ENCODE measurements around the gene PUSL1.

PUSL1 gene

GRCh38 chr1:1325288-1326074 lies 17.1 kb downstream of the PUSL1 start:
- WGBS (ENCODE audit: insufficient coverage), result 47% methylated on average over 15 of the region's 16 CpGs
- H3K36me3 ChIP-seq (ENCODE audit: control insufficient read depth in 4 of 4, insufficient read depth in 4 of 4, low read length in 3 of 4), result peaks cover 0 to 37% (median 19%) of the 10 kb centered on the region in 4 experiments
- CTCF ChIA-PET, result interaction anchor here (0.7 kb wide), 1 partner anchor 273 kb away, joined by 3 read pairs; no protein-coding TSS in a partner anchor

GRCh38 chr1:1326075-1326605 lies 17.7 kb downstream of the PUSL1 start:
- CTCF ChIA-PET, result no interaction called here

More at GRCh38 chr1:1325288-1326074, 17.1 kb downstream of the PUSL1 start:
- no peaks in the 10 kb centered on the region for H3K9me3 ChIP-seq (ENCODE audit: control extremely low read depth in 1 of 5, control insufficient read depth in 4 of 5, insufficient read depth in 2 of 5, low read depth in 1 of 5, low read length in 4 of 5)
- POLR2A ChIA-PET, result interaction anchor here (1.1 kb wide), 1 partner anchor 11 kb away, joined by 3 read pairs; no protein-coding TSS in a partner anchor
- peak overlapping the region; percentile 57 to 92 (median 86) for H3K4me3 ChIP-seq (ENCODE audit: control insufficient read depth in 1 of 7, extremely low read depth in 1 of 7, insufficient read depth in 4 of 7, low read depth in 2 of 7, low read length in 6 of 7)
- DNase-seq, result peak in 2 of 3 donors; percentile 13 to 24
- peaks cover 0 to 29% (median 25%) of the 10 kb centered on the region in 4 experiments for H3K4me1 ChIP-seq (ENCODE audit: control extremely low read depth in 1 of 4, control insufficient read depth in 4 of 4, insufficient read depth in 4 of 4, low read length in 3 of 4)
- H3K27ac ChIP-seq (ENCODE audit: insufficient read depth in 1 of 2, low read depth in 1 of 2, low read length in 2 of 2, poor library complexity in 1 of 2, severe bottlenecking in 2 of 2), result peak overlapping the region; percentile 74 to 91
- no peaks in the 10 kb centered on the region for H3K27me3 ChIP-seq (replicated peaks in 2 of 5; ENCODE audit: control insufficient read depth in 4 of 5, insufficient read depth in 5 of 5, low read length in 4 of 5)

GRCh38 chr1:1327291-1327690 lies 18.9 kb downstream of the PUSL1 start:
- Histone ChIP-seq H3K27ac (ENCODE audit: insufficient read depth in 1 of 2, low read depth in 1 of 2, low read length in 2 of 2, poor library complexity in 1 of 2, severe bottlenecking in 2 of 2) (no peak overlapping the region), H3K27me3 (replicated peaks in 2 of 5; ENCODE audit: control insufficient read depth in 4 of 5, insufficient read depth in 5 of 5, low read length in 4 of 5) (no peaks in the 10 kb centered on the region), H3K36me3 (ENCODE audit: control insufficient read depth in 4 of 4, insufficient read depth in 4 of 4, low read length in 3 of 4) (peaks cover 0 to 22% (median 11%) of the 10 kb centered on the region in 4 experiments), H3K4me3 (ENCODE audit: control insufficient read depth in 1 of 7, extremely low read depth in 1 of 7, insufficient read depth in 4 of 7, low read depth in 2 of 7, low read length in 6 of 7) (no peak overlapping the region), H3K4me1 (ENCODE audit: control extremely low read depth in 1 of 4, control insufficient read depth in 4 of 4, insufficient read depth in 4 of 4, low read length in 3 of 4) (peaks cover 0 to 28% (median 25%) of the 10 kb centered on the region in 4 experiments), H3K9me3 (ENCODE audit: control extremely low read depth in 1 of 5, control insufficient read depth in 4 of 5, insufficient read depth in 2 of 5, low read depth in 1 of 5, low read length in 4 of 5) (no peaks in the 10 kb centered on the region)
- WGBS (ENCODE audit: insufficient coverage), result 95% methylated on average over 39 of the region's 40 CpGs
- ChIA-PET POLR2A (interaction anchor here (0.6 kb wide), 1 partner anchor 9 kb away, joined by 3 read pairs; no protein-coding TSS in a partner anchor), CTCF (no interaction called here)
- DNase-seq, result no peak

More at GRCh38 chr1:1326075-1326605, 17.7 kb downstream of the PUSL1 start:
- Histone ChIP-seq H3K9me3 (ENCODE audit: control extremely low read depth in 1 of 5, control insufficient read depth in 4 of 5, insufficient read depth in 2 of 5, low read depth in 1 of 5, low read length in 4 of 5) (no peaks in the 10 kb centered on the region), H3K27ac (ENCODE audit: insufficient read depth in 1 of 2, low read depth in 1 of 2, low read length in 2 of 2, poor library complexity in 1 of 2, severe bottlenecking in 2 of 2) (peak overlapping the region in 1 of 2 experiments; percentile 91), H3K27me3 (replicated peaks in 2 of 5; ENCODE audit: control insufficient read depth in 4 of 5, insufficient read depth in 5 of 5, low read length in 4 of 5) (no peaks in the 10 kb centered on the region), H3K36me3 (ENCODE audit: control insufficient read depth in 4 of 4, insufficient read depth in 4 of 4, low read length in 3 of 4) (peaks cover 0 to 30% (median 15%) of the 10 kb centered on the region in 4 experiments), H3K4me1 (ENCODE audit: control extremely low read depth in 1 of 4, control insufficient read depth in 4 of 4, insufficient read depth in 4 of 4, low read length in 3 of 4) (peaks cover 0 to 29% (median 25%) of the 10 kb centered on the region in 4 experiments), H3K4me3 (ENCODE audit: control insufficient read depth in 1 of 7, extremely low read depth in 1 of 7, insufficient read depth in 4 of 7, low read depth in 2 of 7, low read length in 6 of 7) (peak overlapping the region in 2 of 7 experiments; percentile 87 to 92)
- no peak for DNase-seq
- POLR2A ChIA-PET, result no interaction called here
- WGBS (ENCODE audit: insufficient coverage), result 82% methylated on average over 4 of the region's 8 CpGs

GRCh38 chr1:1328254-1328653 lies 19.9 kb downstream of the PUSL1 start:
- Histone ChIP-seq H3K4me3 (ENCODE audit: control insufficient read depth in 1 of 7, extremely low read depth in 1 of 7, insufficient read depth in 4 of 7, low read depth in 2 of 7, low read length in 6 of 7) (no peak overlapping the region), H3K27ac (ENCODE audit: insufficient read depth in 1 of 2, low read depth in 1 of 2, low read length in 2 of 2, poor library complexity in 1 of 2, severe bottlenecking in 2 of 2) (no peak overlapping the region), H3K27me3 (replicated peaks in 2 of 5; ENCODE audit: control insufficient read depth in 4 of 5, insufficient read depth in 5 of 5, low read length in 4 of 5) (no peaks in the 10 kb centered on the region), H3K36me3 (ENCODE audit: control insufficient read depth in 4 of 4, insufficient read depth in 4 of 4, low read length in 3 of 4) (peaks cover 0 to 20% (median 11%) of the 10 kb centered on the region in 4 experiments), H3K9me3 (ENCODE audit: control extremely low read depth in 1 of 5, control insufficient read depth in 4 of 5, insufficient read depth in 2 of 5, low read depth in 1 of 5, low read length in 4 of 5) (no peaks in the 10 kb centered on the region), H3K4me1 (ENCODE audit: control extremely low read depth in 1 of 4, control insufficient read depth in 4 of 4, insufficient read depth in 4 of 4, low read length in 3 of 4) (peaks cover 0 to 21% (median 20%) of the 10 kb centered on the region in 4 experiments)
- POLR2A ChIA-PET, result no interaction called here
- CTCF ChIA-PET, result no interaction called here
- DNase-seq, result no peak
- WGBS (ENCODE audit: insufficient coverage), result 99% methylated on average over 11 of the region's 15 CpGs

- no peaks in the 10 kb centered on the region for H3K9me3 ChIP-seq (ENCODE audit: control extremely low read depth in 1 of 5, control insufficient read depth in 4 of 5, insufficient read depth in 2 of 5, low read depth in 1 of 5, low read length in 4 of 5)
- H3K27me3 ChIP-seq (replicated peaks in 2 of 5; ENCODE audit: control insufficient read depth in 4 of 5, insufficient read depth in 5 of 5, low read length in 4 of 5), result no peaks in the 10 kb centered on the region
- 94% methylated on average over 58 of the region's 58 CpGs for WGBS (ENCODE audit: insufficient coverage)
- H3K4me3 ChIP-seq (ENCODE audit: control insufficient read depth in 1 of 7, extremely low read depth in 1 of 7, insufficient read depth in 4 of 7, low read depth in 2 of 7, low read length in 6 of 7), result no peak overlapping the region
- no peak overlapping the region for H3K27ac ChIP-seq (ENCODE audit: insufficient read depth in 1 of 2, low read depth in 1 of 2, low read length in 2 of 2, poor library complexity in 1 of 2, severe bottlenecking in 2 of 2)
- ChIA-PET CTCF (no interaction called here), POLR2A (no interaction called here)
- peaks cover 0 to 16% (median 15%) of the 10 kb centered on the region in 4 experiments for H3K4me1 ChIP-seq (ENCODE audit: control extremely low read depth in 1 of 4, control insufficient read depth in 4 of 4, insufficient read depth in 4 of 4, low read length in 3 of 4)
- peaks cover 0 to 20% (median 11%) of the 10 kb centered on the region in 4 experiments for H3K36me3 ChIP-seq (ENCODE audit: control insufficient read depth in 4 of 4, insufficient read depth in 4 of 4, low read length in 3 of 4)
- DNase-seq, result no peak
These were observed 21.2 kb downstream of the PUSL1 start for GRCh38 chr1:1329304-1330210.

GRCh38 chr1:1330366-1331067 lies 22.1 kb downstream of the PUSL1 start:
- no peak for DNase-seq
- no peaks in the 10 kb centered on the region for H3K9me3 ChIP-seq (ENCODE audit: control extremely low read depth in 1 of 5, control insufficient read depth in 4 of 5, insufficient read depth in 2 of 5, low read depth in 1 of 5, low read length in 4 of 5)
- H3K4me1 ChIP-seq (ENCODE audit: control extremely low read depth in 1 of 4, control insufficient read depth in 4 of 4, insufficient read depth in 4 of 4, low read length in 3 of 4), result peaks cover 0 to 11% (median 10%) of the 10 kb centered on the region in 4 experiments
- WGBS (ENCODE audit: insufficient coverage), result 95% methylated on average over 13 of the region's 15 CpGs
- H3K4me3 ChIP-seq (ENCODE audit: control insufficient read depth in 1 of 7, extremely low read depth in 1 of 7, insufficient read depth in 4 of 7, low read depth in 2 of 7, low read length in 6 of 7), result no peak overlapping the region
- ChIA-PET CTCF (no interaction called here), POLR2A (no interaction called here)
- no peak overlapping the region for H3K27ac ChIP-seq (ENCODE audit: insufficient read depth in 1 of 2, low read depth in 1 of 2, low read length in 2 of 2, poor library complexity in 1 of 2, severe bottlenecking in 2 of 2)
- H3K27me3 ChIP-seq (replicated peaks in 2 of 5; ENCODE audit: control insufficient read depth in 4 of 5, insufficient read depth in 5 of 5, low read length in 4 of 5), result no peaks in the 10 kb centered on the region
- peaks cover 2 to 20% (median 11%) of the 10 kb centered on the region in 4 experiments for H3K36me3 ChIP-seq (ENCODE audit: control insufficient read depth in 4 of 4, insufficient read depth in 4 of 4, low read length in 3 of 4)

Data from common myeloid progenitor, CD34-positive (primary cell).